ENCODE results near the gene FTO. TPM values are rescaled to one million over a fixed set of nuclear protein-coding genes. Genes with fewer than 3 reads are reported as not detected.

Gene FTO
- polyA plus RNA-seq, 3 donors, result 16.8 to 51.0 (median 37.7) TPM

DNA sequence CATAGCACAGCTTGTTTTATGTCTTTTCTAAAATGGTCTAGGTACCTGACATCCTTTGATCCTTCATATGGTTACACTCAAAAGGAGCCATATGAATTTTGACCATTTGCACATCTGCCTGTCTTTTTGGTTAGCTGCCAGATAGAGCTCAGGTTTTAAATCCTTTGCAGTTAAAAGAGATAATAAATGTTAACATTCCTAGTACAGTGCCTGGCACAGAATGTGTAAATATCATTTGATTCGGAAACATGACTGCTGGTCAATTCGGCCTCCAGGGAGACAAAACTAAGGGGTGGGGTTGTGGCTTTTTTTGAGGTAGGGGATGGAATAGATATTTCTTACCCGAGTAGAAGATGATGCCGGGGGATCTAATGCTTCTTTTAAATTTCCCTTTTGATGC, 64.2 kb downstream of the FTO start:
- Histone ChIP-seq H2AFZ (ENCODE audit: insufficient read depth, low read depth, low read length, poor library complexity, severe bottlenecking) (no peak overlapping the region), H3K27ac (ENCODE audit: low read depth in 1 of 2, low read length in 2 of 2) (no peak overlapping the region), H3K9me3 (replicated peaks in 1 of 2; ENCODE audit: control insufficient read depth in 1 of 2, insufficient read depth in 1 of 2, low read length in 2 of 2) (no peaks in the 10 kb centered on the region), H3K79me2 (ENCODE audit: insufficient read depth, low read length) (peaks cover 8% of the 10 kb centered on the region), H3K4me2 (replicated peaks; ENCODE audit: extremely low read depth, low read length, poor library complexity, severe bottlenecking) (no peak overlapping the region), H4K20me1 (ENCODE audit: insufficient read depth, low read length) (peaks cover 4% of the 10 kb centered on the region), H3K9ac (ENCODE audit: insufficient read depth, low read length, poor library complexity, severe bottlenecking) (no peak overlapping the region), H3K4me3 (replicated peaks in 1 of 3; ENCODE audit: low read depth in 2 of 3, low read length in 3 of 3) (no peak overlapping the region), H3K4me1 (ENCODE audit: control insufficient read depth in 1 of 2, insufficient read depth in 2 of 2, low read length in 2 of 2) (peaks cover 19 to 20% of the 10 kb centered on the region in 2 donors), H3K27me3 (ENCODE audit: control insufficient read depth in 2 of 2, insufficient read depth in 2 of 2, low read length in 2 of 2) (no peaks in the 10 kb centered on the region), H3K36me3 (replicated peaks in 1 of 2; ENCODE audit: control insufficient read depth in 1 of 2, insufficient read depth in 2 of 2, low read length in 2 of 2) (no peaks in the 10 kb centered on the region)
- DNase-seq, result no peak
- Mint-ChIP-seq H3K36me3 (peaks cover 0 to 3% of the 10 kb centered on the region in 2 donors), H3K4me3 (no peak overlapping the region), H3K9me3 (no peaks in the 10 kb centered on the region), H3K27me3 (ENCODE audit: low read depth in 3 of 3) (peaks cover 0 to 4% (median 0%) of the 10 kb centered on the region in 3 donors), H3K4me1 (peaks cover 7% of the 10 kb centered on the region), H3K27ac (no peak overlapping the region)
- WGBS (ENCODE audit: insufficient coverage), result 100% methylated on average over 3 of the region's 4 CpGs
- intact Hi-C loops (cut with micrococcal nuclease), result no loop called here
- TF ChIP-seq, protein P1, sequence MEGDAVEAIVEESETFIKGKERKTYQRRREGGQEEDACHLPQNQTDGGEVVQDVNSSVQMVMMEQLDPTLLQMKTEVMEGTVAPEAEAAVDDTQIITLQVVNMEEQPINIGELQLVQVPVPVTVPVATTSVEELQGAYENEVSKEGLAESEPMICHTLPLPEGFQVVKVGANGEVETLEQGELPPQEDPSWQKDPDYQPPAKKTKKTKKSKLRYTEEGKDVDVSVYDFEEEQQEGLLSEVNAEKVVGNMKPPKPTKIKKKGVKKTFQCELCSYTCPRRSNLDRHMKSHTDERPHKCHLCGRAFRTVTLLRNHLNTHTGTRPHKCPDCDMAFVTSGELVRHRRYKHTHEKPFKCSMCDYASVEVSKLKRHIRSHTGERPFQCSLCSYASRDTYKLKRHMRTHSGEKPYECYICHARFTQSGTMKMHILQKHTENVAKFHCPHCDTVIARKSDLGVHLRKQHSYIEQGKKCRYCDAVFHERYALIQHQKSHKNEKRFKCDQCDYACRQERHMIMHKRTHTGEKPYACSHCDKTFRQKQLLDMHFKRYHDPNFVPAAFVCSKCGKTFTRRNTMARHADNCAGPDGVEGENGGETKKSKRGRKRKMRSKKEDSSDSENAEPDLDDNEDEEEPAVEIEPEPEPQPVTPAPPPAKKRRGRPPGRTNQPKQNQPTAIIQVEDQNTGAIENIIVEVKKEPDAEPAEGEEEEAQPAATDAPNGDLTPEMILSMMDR (IDR thresholded peaks at IDR 0.05), result no peak

DNA sequence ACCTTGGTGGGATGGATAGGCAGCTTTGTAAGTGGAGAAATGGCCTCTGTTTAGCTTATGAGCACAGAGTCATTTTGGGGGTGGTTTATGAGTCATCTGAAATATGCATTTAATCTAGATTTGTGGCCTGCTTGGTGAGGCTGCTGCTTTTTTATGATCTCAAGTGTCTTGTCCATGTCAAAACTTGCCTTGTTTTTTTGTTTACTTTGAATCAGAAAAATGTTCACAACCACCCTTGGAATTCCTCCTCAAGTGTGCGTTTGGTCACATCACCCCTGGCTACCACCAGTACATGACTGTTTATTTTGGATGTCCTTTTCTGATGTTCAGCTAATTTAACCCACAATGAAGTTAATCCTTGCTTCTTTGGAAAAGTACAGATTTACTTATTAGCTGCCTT, 64.6 kb downstream of the FTO start:
- TF ChIP-seq, protein P1 (IDR thresholded peaks at IDR 0.05), result no peak
- Histone ChIP-seq H3K4me3 (replicated peaks in 1 of 3; ENCODE audit: low read depth in 2 of 3, low read length in 3 of 3) (no peak overlapping the region), H3K27me3 (ENCODE audit: control insufficient read depth in 2 of 2, insufficient read depth in 2 of 2, low read length in 2 of 2) (no peaks in the 10 kb centered on the region), H3K4me2 (replicated peaks; ENCODE audit: extremely low read depth, low read length, poor library complexity, severe bottlenecking) (no peak overlapping the region), H3K9me3 (replicated peaks in 1 of 2; ENCODE audit: control insufficient read depth in 1 of 2, insufficient read depth in 1 of 2, low read length in 2 of 2) (no peaks in the 10 kb centered on the region), H3K9ac (ENCODE audit: insufficient read depth, low read length, poor library complexity, severe bottlenecking) (no peak overlapping the region), H3K4me1 (ENCODE audit: control insufficient read depth in 1 of 2, insufficient read depth in 2 of 2, low read length in 2 of 2) (peaks cover 19 to 20% of the 10 kb centered on the region in 2 donors), H3K27ac (ENCODE audit: low read depth in 1 of 2, low read length in 2 of 2) (no peak overlapping the region), H3K79me2 (ENCODE audit: insufficient read depth, low read length) (peaks cover 8% of the 10 kb centered on the region), H2AFZ (ENCODE audit: insufficient read depth, low read depth, low read length, poor library complexity, severe bottlenecking) (no peak overlapping the region), H3K36me3 (replicated peaks in 1 of 2; ENCODE audit: control insufficient read depth in 1 of 2, insufficient read depth in 2 of 2, low read length in 2 of 2) (no peaks in the 10 kb centered on the region), H4K20me1 (ENCODE audit: insufficient read depth, low read length) (peaks cover 4% of the 10 kb centered on the region)
- H3K9me3 Mint-ChIP-seq, result no peaks in the 10 kb centered on the region
- peaks cover 7% of the 10 kb centered on the region for H3K4me1 Mint-ChIP-seq
- no peak for DNase-seq
- WGBS (ENCODE audit: insufficient coverage), result 86% methylated on average over 1 of the region's 1 CpG
- H3K4me3 Mint-ChIP-seq, result no peak overlapping the region
- intact Hi-C loops (cut with micrococcal nuclease), result no loop called here
- no peak overlapping the region for H3K27ac Mint-ChIP-seq
- H3K36me3 Mint-ChIP-seq, result peaks cover 0 to 3% of the 10 kb centered on the region in 2 donors
- peaks cover 0 to 4% (median 0%) of the 10 kb centered on the region in 3 donors for H3K27me3 Mint-ChIP-seq (ENCODE audit: low read depth in 3 of 3)

Measured in CD14-positive monocyte (primary cell).